GM20431 (cell line): Measurements from ENCODE around the gene PCDHGA1.
"Not testable (repeated sequence)": the region's sequence is repeated elsewhere in the genome, so short reads cannot be mapped to it uniquely, and the experiment has no call there.

ENCODE experiments used
- in situ Hi-C: fragments of 300-500 bp; cut with MseI, MboI; formaldehyde crosslinking; loops from one replicate; pipeline ENCODE4 v1.15.0; 2020; ENCODE audit warnings: low sequenced_read_pairs; ENCODE audit not compliant: unreplicated experiment

The PCDHGA1 gene

DNA sequence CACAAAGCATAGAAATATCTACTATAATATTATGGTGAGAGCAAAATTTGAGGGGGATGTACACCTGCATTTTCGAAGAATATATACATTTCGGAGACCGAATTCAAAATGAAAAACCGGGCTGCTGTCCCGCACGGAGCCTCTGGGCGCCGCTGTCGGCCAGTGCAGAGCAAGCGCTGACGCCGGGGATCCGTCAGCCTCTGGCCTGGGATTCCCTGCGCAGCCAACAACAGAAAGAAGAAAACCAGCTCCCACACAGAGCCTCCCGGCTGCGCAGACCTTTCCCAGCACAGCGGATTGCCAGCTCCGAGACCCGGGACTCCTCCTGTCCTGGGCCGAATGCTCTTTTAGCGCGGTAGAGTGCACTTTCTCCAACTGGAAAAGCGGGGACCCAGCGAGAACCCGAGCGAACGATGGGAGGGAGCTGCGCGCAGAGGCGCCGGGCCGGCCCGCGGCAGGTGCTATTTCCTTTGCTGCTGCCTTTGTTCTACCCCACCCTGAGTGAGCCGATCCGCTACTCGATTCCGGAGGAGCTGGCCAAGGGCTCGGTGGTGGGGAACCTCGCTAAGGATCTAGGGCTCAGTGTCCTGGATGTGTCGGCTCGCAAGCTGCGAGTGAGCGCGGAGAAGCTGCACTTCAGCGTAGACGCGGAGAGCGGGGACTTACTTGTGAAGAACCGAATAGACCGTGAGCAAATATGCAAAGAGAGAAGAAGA, 77.6 kb downstream of the PCDHGA1 start, which contains the start of gene PCDHGB6:
Gene PCDHGB6 (plus strand): TSS at position 232 of the 716 bp plus-strand sequence. CDS start 182 bp downstream, at position 414.
- in situ Hi-C loops, result not testable (repeated sequence)

DNA sequence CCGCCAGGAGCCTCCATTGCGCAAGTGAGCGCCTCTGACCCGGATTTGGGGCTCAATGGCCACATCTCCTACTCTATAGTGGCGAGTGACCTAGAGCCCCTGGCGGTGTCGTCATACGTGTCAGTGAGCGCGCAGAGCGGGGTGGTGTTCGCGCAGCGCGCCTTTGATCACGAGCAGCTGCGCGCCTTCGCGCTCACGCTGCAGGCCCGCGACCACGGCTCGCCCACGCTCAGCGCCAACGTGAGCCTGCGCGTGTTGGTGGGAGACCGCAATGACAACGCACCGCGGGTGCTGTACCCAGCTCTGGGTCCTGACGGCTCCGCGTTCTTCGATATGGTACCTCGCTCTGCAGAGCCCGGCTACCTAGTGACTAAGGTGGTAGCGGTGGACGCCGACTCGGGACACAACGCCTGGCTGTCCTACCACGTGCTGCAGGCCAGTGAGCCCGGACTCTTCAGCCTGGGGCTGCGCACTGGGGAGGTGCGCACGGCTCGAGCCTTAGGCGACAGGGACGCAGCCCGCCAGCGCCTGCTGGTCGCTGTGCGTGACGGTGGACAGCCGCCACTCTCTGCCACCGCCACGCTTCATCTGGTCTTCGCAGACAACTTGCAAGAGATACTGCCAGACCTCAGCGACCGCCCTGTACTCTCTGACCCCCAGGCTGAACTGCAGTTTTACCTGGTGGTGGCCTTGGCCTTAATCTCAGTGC, 79.4 kb downstream of the PCDHGA1 start:
- in situ Hi-C loops, result loop anchor here (10.0 kb wide), 1 partner anchor 155 kb away; no protein-coding TSS in a partner anchor

- in situ Hi-C loops, result loop anchor here (10.0 kb wide), 1 partner anchor 153 kb away; no protein-coding TSS in a partner anchor
Observed at GRCh38 chr5:141411575-141411974, 81.3 kb downstream of the PCDHGA1 start.

GRCh38 chr5:141412854-141413539, 82.7 kb downstream of the PCDHGA1 start, which contains the start of gene PCDHGA10:
PCDHGA10 (plus strand) TSS chr5:141412987; CDS start chr5:141413176, 189 bp downstream.
- in situ Hi-C loops, result loop anchor here (10.0 kb wide), 1 partner anchor 152 kb away; no protein-coding TSS in a partner anchor

- in situ Hi-C loops, result loop anchor here (10.0 kb wide), 1 partner anchor 151 kb away; no protein-coding TSS in a partner anchor
Observed at GRCh38 chr5:141413540-141414069, 83.3 kb downstream of the PCDHGA1 start.

DNA sequence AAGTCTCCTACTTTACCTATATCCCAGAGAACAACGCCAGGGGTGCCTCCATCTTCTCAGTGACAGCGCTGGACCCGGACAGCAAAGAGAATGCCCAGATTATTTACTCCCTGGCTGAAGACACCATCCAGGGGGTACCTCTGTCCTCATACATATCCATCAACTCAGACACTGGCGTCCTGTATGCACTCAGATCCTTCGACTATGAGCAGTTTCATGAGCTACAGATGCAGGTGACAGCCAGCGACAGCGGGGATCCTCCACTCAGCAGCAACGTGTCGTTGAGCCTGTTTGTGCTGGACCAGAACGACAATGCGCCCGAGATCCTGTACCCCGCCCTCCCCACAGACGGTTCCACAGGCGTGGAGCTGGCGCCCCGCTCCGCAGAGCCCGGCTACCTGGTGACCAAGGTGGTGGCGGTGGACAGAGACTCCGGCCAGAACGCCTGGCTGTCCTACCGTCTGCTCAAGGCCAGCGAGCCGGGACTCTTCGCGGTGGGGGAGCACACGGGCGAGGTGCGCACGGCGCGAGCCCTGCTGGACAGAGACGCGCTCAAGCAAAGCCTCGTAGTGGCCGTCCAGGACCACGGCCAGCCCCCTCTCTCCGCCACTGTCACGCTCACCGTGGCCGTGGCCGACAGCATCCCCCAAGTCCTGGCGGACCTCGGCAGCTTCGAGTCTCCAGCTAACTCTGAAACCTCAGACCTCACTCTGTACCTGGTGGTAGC, 84.4 kb downstream of the PCDHGA1 start:
- in situ Hi-C loops, result loop anchor here (10.0 kb wide), 1 partner anchor 150 kb away; no protein-coding TSS in a partner anchor

DNA sequence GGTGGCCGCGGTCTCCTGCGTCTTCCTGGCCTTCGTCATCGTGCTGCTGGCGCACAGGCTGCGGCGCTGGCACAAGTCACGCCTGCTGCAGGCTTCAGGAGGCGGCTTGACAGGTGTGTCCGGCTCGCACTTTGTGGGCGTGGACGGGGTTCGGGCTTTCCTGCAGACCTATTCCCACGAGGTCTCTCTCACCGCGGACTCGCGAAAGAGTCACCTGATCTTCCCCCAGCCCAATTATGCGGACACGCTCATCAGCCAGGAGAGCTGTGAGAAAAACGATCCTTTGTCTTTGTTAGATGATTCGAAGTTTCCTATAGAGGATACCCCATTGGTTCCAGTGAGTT, 84.9 kb downstream of the PCDHGA1 start:
- in situ Hi-C loops, result loop anchor here (10.0 kb wide), 1 partner anchor 150 kb away; no protein-coding TSS in a partner anchor

GRCh38 chr5:141417494-141418172, 87.3 kb downstream of the PCDHGA1 start, which contains the start of gene PCDHGB7:
PCDHGB7 (plus strand) TSS chr5:141417677; CDS start chr5:141417860, 183 bp downstream.
- in situ Hi-C loops, result loop anchor here (10.0 kb wide), 1 partner anchor 147 kb away; no protein-coding TSS in a partner anchor

DNA sequence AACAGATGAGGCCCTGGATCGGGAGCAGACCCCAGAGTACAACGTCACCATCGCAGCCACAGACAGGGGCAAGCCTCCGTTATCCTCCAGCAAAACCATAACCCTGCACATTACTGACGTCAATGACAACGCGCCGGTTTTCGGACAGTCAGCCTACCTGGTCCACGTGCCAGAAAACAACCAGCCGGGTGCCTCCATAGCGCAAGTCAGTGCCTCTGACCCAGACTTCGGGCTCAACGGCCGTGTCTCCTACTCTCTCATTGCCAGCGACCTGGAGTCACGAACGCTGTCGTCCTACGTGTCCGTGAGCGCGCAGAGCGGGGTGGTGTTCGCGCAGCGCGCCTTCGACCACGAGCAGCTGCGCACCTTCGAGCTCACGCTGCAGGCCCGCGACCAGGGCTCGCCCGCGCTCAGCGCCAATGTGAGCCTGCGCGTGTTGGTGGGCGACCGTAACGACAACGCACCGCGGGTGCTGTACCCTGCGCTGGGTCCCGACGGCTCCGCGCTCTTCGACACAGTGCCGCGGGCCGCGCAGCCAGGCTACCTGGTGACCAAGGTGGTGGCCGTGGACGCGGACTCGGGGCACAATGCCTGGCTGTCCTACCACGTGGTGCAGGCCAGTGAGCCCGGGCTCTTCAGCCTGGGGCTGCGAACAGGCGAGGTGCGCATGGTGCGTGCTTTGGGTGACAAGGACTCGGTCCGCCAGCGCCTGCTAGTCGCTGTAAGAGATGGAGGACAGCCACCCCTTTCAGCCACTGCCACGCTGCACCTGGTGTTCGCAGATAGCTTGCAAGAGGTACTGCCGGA, 89.0 kb downstream of the PCDHGA1 start:
- in situ Hi-C loops, result loop anchor here (10.0 kb wide), 1 partner anchor 146 kb away; no protein-coding TSS in a partner anchor

DNA sequence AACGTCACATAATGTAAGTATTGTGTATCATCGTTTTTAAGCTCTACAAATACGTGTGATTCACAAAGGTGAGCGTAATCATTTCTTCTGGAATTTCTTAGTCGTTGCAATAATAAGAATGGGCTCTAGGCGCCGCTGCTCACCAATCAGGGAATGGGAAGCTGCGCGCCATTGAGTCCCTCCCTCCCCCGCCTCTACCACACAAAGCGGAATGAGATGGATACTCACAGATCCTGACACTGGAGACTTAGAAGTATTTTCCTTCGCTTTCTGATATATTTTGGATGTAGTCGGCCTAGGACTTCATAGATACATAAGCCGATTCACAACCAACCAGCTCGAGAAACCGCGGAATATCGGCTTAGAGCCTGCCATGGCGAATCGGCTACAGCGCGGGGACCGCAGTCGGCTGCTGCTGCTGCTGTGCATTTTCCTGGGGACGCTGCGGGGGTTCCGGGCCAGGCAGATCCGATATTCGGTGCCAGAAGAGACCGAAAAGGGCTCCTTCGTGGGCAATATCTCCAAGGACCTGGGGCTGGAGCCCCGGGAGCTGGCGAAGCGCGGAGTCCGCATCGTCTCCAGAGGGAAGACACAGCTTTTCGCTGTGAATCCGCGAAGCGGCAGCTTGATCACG, 90.7 kb downstream of the PCDHGA1 start, which contains the start of gene PCDHGA11:
Gene PCDHGA11 (plus strand): TSS at position 197 of the 634 bp plus-strand sequence. CDS start 177 bp downstream, at position 374.
- in situ Hi-C loops, result loop anchor here (10.0 kb wide), 1 partner anchor 124 kb away; no protein-coding TSS in a partner anchor

DNA sequence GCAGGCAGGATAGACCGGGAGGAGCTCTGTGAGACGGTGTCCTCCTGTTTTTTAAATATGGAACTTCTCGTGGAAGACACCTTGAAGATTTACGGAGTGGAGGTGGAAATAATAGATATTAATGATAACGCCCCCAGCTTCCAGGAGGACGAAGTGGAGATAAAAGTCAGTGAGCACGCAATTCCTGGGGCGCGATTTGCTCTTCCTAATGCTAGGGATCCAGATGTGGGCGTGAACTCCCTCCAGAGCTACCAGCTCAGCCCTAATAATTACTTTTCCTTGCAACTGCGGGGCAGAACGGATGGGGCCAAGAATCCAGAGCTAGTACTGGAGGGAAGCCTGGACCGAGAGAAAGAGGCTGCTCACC, 91.2 kb downstream of the PCDHGA1 start:
- in situ Hi-C loops, result loop anchor here (10.0 kb wide), 1 partner anchor 123 kb away; no protein-coding TSS in a partner anchor

GRCh38 chr5:141422742-141423291, 92.5 kb downstream of the PCDHGA1 start:
- in situ Hi-C loops, result loop anchor here (10.0 kb wide), 1 partner anchor 122 kb away; no protein-coding TSS in a partner anchor

- in situ Hi-C loops, result loop anchor here (10.0 kb wide), 1 partner anchor 117 kb away; no protein-coding TSS in a partner anchor
Observed at GRCh38 chr5:141427783-141428426, 97.6 kb downstream of the PCDHGA1 start.

DNA sequence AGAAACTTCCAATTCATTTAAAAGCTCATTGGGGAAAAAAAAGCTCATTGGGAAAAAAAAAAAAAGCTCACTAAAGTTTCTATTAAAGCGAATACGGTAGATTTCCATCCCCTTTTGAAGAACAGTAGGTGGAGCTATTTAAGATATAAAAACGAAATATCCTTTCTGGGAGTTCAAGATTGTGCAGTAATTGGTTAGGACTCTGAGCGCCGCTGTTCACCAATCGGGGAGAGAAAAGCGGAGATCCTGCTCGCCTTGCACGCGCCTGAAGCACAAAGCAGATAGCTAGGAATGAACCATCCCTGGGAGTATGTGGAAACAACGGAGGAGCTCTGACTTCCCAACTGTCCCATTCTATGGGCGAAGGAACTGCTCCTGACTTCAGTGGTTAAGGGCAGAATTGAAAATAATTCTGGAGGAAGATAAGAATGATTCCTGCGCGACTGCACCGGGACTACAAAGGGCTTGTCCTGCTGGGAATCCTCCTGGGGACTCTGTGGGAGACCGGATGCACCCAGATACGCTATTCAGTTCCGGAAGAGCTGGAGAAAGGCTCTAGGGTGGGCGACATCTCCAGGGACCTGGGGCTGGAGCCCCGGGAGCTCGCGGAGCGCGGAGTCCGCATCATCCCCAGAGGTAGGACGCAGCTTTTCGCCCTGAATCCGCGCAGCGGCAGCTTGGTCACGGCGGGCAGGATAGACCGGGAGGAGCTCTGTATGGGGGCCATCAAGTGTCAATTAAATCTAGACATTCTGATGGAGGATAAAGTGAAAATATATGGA, 100.2 kb downstream of the PCDHGA1 start, which contains the start of gene PCDHGA12:
Gene PCDHGA12 (plus strand): TSS at position 176 of the 782 bp plus-strand sequence. CDS start 253 bp downstream, at position 429.
- in situ Hi-C loops, result no loop called here

- in situ Hi-C loops, result no loop called here
Observed at GRCh38 chr5:141431286-141431685, 101.0 kb downstream of the PCDHGA1 start.
